ENCODE data around the gene SFMBT2.

- TF ChIP-seq ZNF274 (IDR thresholded peaks at IDR 0.05; ENCODE audit: low read depth, low read length) (no peak), SUZ12 (IDR thresholded peaks at IDR 0.05; ENCODE audit: extremely low read depth, insufficient read depth, insufficient read length) (no peak)
These were observed 143.7 kb downstream of the SFMBT2 start for GRCh38 chr10:7267142-7267541.

Data from NT2/D1 (cell line).